Upper lobe of left lung (tissue), 4 donors: ENCODE data around the gene CCDC127.
"Not testable (repeated sequence)": the region's sequence is repeated elsewhere in the genome, so short reads cannot be mapped to it uniquely, and the experiment has no call there.

Experiments used
- POLR2A ChIP-seq, 4 donors: fragments of 450-650 bp; IDR thresholded peaks; one replicate each; pipeline ENCODE4 v1.5.1; 2016 to 2017; ENCODE audit warnings: antibody characterized with exemption in 4 of 4, mild to moderate bottlenecking in 2 of 4
- POLR2AphosphoS5 ChIP-seq, 2 donors: sonication (generic); formaldehyde crosslinking; IDR thresholded peaks; one replicate each; pipeline ENCODE4 v1.5.1; 2017; ENCODE audit warnings: antibody characterized with exemption in 2 of 2
- TF ChIP-seq, protein P1 (sequence below), 6 experiments: fragments of 450-650 bp in 4 of 6; fragments of 200-600 bp in 2 of 6; sonication (generic) in 2 of 6; IDR thresholded peaks; one replicate each; pipeline ENCODE4 v1.5.1; 2016 to 2019; ENCODE audit warnings: antibody characterized with exemption in 6 of 6

DNA sequence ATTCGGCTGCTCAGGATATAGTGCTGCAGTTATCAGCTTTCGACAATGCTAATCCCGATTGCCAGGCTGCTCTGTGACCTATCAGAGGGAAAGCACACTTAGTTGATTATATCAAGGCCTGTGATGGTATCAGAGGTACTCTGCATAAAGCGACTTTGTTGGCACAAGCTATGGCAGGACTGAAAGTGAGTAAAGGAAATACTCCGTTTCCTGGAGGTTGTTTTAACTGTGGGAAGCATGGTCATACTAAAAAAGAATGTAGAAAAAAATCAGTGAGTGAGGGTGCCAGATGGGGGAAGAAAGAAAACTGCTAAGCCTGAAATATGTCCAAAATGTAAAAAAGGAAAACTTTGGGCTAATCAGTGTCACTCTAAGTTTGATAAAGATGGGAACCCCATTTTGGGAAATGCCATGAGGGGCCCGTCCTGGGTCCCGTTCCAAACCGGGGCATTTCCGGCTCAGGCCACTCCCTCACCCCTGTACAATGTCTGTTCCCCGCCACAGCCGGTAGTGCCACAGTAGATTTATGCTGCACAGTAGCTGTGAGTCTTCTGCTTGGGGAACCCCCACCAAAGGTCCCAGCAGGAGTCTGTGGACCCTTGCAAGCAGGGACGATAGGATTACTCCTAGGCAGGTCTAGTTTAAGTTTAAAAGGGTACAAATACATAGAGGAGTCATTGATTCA is 25.9 kb upstream of the CCDC127 start:
- TF ChIP-seq, protein P1, sequence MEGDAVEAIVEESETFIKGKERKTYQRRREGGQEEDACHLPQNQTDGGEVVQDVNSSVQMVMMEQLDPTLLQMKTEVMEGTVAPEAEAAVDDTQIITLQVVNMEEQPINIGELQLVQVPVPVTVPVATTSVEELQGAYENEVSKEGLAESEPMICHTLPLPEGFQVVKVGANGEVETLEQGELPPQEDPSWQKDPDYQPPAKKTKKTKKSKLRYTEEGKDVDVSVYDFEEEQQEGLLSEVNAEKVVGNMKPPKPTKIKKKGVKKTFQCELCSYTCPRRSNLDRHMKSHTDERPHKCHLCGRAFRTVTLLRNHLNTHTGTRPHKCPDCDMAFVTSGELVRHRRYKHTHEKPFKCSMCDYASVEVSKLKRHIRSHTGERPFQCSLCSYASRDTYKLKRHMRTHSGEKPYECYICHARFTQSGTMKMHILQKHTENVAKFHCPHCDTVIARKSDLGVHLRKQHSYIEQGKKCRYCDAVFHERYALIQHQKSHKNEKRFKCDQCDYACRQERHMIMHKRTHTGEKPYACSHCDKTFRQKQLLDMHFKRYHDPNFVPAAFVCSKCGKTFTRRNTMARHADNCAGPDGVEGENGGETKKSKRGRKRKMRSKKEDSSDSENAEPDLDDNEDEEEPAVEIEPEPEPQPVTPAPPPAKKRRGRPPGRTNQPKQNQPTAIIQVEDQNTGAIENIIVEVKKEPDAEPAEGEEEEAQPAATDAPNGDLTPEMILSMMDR (IDR thresholded peaks at IDR 0.05): not testable (repeated sequence)
- not testable (repeated sequence) for TF ChIP-seq POLR2A, POLR2AphosphoS5 (IDR thresholded peaks at IDR 0.05)
